ENCODE measurements around the gene ETFB.
A peak's percentile ranks its signal among the peaks of the same experiment; 100 is the strongest.

Gene ETFB

GRCh38 chr19:51351266-51351990 lies 14.8 kb downstream of the ETFB start:
- DNase-seq (ENCODE audit: low read depth): no peak

GRCh38 chr19:51347209-51347928 lies 18.8 kb downstream of the ETFB start:
- no peak for DNase-seq (ENCODE audit: low read depth)

- DNase-seq (ENCODE audit: low read depth): no peak
Observed at GRCh38 chr19:51346742-51347141, 19.4 kb downstream of the ETFB start.

GRCh38 chr19:51345076-51345620 lies 21.0 kb downstream of the ETFB start:
- no peak for DNase-seq (ENCODE audit: low read depth)

GRCh38 chr19:51342631-51343569 lies 23.3 kb downstream of the ETFB start:
- DNase-seq (ENCODE audit: low read depth): no peak

- DNase-seq (ENCODE audit: low read depth): no peak
Observed at GRCh38 chr19:51341976-51342580, 24.1 kb downstream of the ETFB start, which contains the start of gene VSIG10L. TSS of gene VSIG10L (minus strand) at chr19:51342139. CDS start at chr19:51342124, 15 bp downstream.

GRCh38 chr19:51341066-51341465 lies 25.1 kb downstream of the ETFB start:
- DNase-seq (ENCODE audit: low read depth): no peak

GRCh38 chr19:51339687-51340656 lies 26.2 kb downstream of the ETFB start:
- DNase-seq (ENCODE audit: low read depth): peak; percentile 72

- no peak for DNase-seq (ENCODE audit: low read depth)
Observed at GRCh38 chr19:51339313-51339686, 26.9 kb downstream of the ETFB start.

- DNase-seq (ENCODE audit: low read depth): peak; percentile 67
Observed at GRCh38 chr19:51338563-51339312, 27.4 kb downstream of the ETFB start.

GRCh38 chr19:51337861-51338562 lies 28.2 kb downstream of the ETFB start:
- DNase-seq (ENCODE audit: low read depth): no peak

- no peak for DNase-seq (ENCODE audit: low read depth)
Observed at GRCh38 chr19:51337141-51337860, 28.9 kb downstream of the ETFB start.

- DNase-seq (ENCODE audit: low read depth): no peak
Observed at GRCh38 chr19:51333836-51334460, 32.2 kb downstream of the ETFB start.

GRCh38 chr19:51331716-51332115 lies 34.5 kb downstream of the ETFB start:
- DNase-seq (ENCODE audit: low read depth): no peak

GRCh38 chr19:51331193-51331592 lies 35.0 kb downstream of the ETFB start:
- DNase-seq (ENCODE audit: low read depth): no peak

GRCh38 chr19:51330366-51330765 lies 35.8 kb downstream of the ETFB start:
- DNase-seq (ENCODE audit: low read depth): no peak

- DNase-seq (ENCODE audit: low read depth): no peak
Observed at GRCh38 chr19:51329411-51329810, 36.8 kb downstream of the ETFB start.
